Tibial nerve (tissue), 4 donors: ENCODE data around the gene C16orf54. TPM values are rescaled to one million over a fixed set of nuclear protein-coding genes. Genes with fewer than 3 reads are reported as not detected.
"Not testable (repeated sequence)": the region's sequence is repeated elsewhere in the genome, so short reads cannot be mapped to it uniquely, and the experiment has no call there.

ENCODE experiments used
- DNase-seq, 2 donors: peaks; one replicate each; pipeline ENCODE4 v3.0.0-alpha.2; 2019; ENCODE audit warnings: low spot score in 2 of 2
- H3K27ac ChIP-seq, 4 donors: fragments of 200-600 bp; sonication (generic) in 3 of 4; one replicate each; pipeline ENCODE4 v1.5.1; 2017 to 2019; ENCODE audit warnings: mild to moderate bottlenecking in 1 of 4
- H3K27me3 ChIP-seq, 2 donors: fragments of 200-600 bp; sonication (generic) in 1 of 2; one replicate each; pipeline versions ENCODE4 v1.5.1 to v1.6.0; 2017 to 2019
- H3K36me3 ChIP-seq, 3 donors: fragments of 200-600 bp; sonication (generic); one replicate each; pipeline ENCODE4 v1.5.1; 2018 to 2019
- H3K4me1 ChIP-seq, 4 donors: fragments of 200-600 bp; sonication (generic) in 3 of 4; one replicate each; pipeline ENCODE4 v1.5.1; 2017 to 2019
- H3K4me3 ChIP-seq, 4 donors: fragments of 200-600 bp; sonication (generic) in 3 of 4; one replicate each; pipeline ENCODE4 v1.5.1; 2017 to 2019; ENCODE audit warnings: mild to moderate bottlenecking in 1 of 4, moderate library complexity in 1 of 4
- H3K9me3 ChIP-seq, 4 donors: fragments of 200-600 bp; sonication (generic) in 3 of 4; one replicate each; pipeline ENCODE4 v1.5.1; 2017 to 2019
- CTCF ChIP-seq, 5 experiments: fragments of 200-600 bp in 3 of 5; fragments of 450-650 bp in 2 of 5; sonication (generic) in 3 of 5; IDR thresholded peaks; one replicate each; pipeline ENCODE4 v1.5.1; 2016 to 2019; ENCODE audit warnings: antibody characterized with exemption in 5 of 5, mild to moderate bottlenecking in 3 of 5, moderate library complexity in 2 of 5
- EP300 ChIP-seq, 2 donors: sonication (generic); formaldehyde crosslinking; IDR thresholded peaks; one replicate each; pipeline ENCODE4 v1.6.1; 2017; ENCODE audit warnings: antibody characterized with exemption in 2 of 2, mild to moderate bottlenecking in 1 of 2
- POLR2A ChIP-seq, 2 donors: fragments of 450-650 bp; IDR thresholded peaks; one replicate each; pipeline ENCODE4 v1.6.1; 2017; ENCODE audit warnings: antibody characterized with exemption in 2 of 2, mild to moderate bottlenecking in 2 of 2, moderate library complexity in 2 of 2
- WGBS, 2 donors: methylation state at CpG; one replicate each; pipeline ENCODE4 v1.1.5; 2018; 5-methylcytosine and 5-hydroxymethylcytosine counted together
- total RNA-seq, 4 donors: library from RNA; depleted of rRNA; stranded (reverse); fragments of >200 nt; gene quantifications; one replicate each; pipeline ENCODE4 v1.1.0, GENCODE V29; 2016

Gene C16orf54
- total RNA-seq, 4 donors from 2014 or later = 0.20 to 2.8 (median 0.61) TPM

GRCh38 chr16:29790183-29790948 is 44.6 kb upstream of the C16orf54 start, which contains the start of gene KIF22:
TSS of gene KIF22 (plus strand) at chr16:29790751. CDS start at chr16:29790760, 9 bp downstream.
- Histone ChIP-seq H3K27ac (peak within 1 kb of the TSS; percentile 61 to 89 (median 86)), H3K4me3 (peak within 1 kb of the TSS; percentile 61 to 84 (median 66)), H3K27me3 (no peaks in the 10 kb centered on the region), H3K36me3 (no peaks in the 10 kb centered on the region), H3K9me3 (no peaks in the 10 kb centered on the region), H3K4me1 (peaks cover 0 to 26% (median 13%) of the 10 kb centered on the region in 4 donors)
- 1% methylated on average over 49 to 67 of the region's 67 CpGs for WGBS, 2 donors
- DNase-seq = peak; percentile 99
- peak; percentile 77 to 94 (median 92) for TF ChIP-seq CTCF (IDR thresholded peaks at IDR 0.05)
- peak; percentile 92 to 98 for TF ChIP-seq EP300 (IDR thresholded peaks at IDR 0.05)
- peak; percentile 74 to 83 for TF ChIP-seq POLR2A (IDR thresholded peaks at IDR 0.05)

DNA sequence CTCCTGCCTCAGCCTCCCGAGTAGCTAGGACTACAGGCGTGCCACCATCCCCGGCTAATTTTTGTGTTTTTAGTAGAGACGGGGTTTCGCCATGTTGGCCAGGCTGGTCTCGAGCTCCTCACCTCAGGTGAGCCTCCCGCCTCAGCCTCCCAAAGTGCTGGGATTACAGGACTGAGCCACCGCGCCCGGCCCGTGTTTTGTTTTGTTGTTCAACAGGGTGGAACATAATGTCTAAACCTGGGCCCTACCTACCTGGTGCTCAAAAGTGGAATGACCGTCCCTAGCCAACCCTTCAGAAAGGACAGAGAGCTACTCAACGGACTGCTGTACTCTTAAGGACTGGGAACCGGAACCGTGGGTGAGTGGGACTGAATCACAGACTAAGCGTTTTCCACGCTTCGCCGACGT is 44.0 kb upstream of the C16orf54 start:
- Histone ChIP-seq H3K4me1 (peaks cover 0 to 32% (median 16%) of the 10 kb centered on the region in 4 donors), H3K4me3 (peak overlapping the region; percentile 49 to 84 (median 66)), H3K27me3 (no peaks in the 10 kb centered on the region), H3K36me3 (no peaks in the 10 kb centered on the region), H3K27ac (peak overlapping the region; percentile 61 to 89 (median 86)), H3K9me3 (no peaks in the 10 kb centered on the region)
- TF ChIP-seq CTCF (IDR thresholded peaks at IDR 0.05) = no peak
- no peak for TF ChIP-seq POLR2A (IDR thresholded peaks at IDR 0.05)
- no peak for TF ChIP-seq EP300 (IDR thresholded peaks at IDR 0.05)
- WGBS, 2 donors = 63 to 64% methylated on average over 20 of the region's 20 CpGs
- DNase-seq = no peak

GRCh38 chr16:29787155-29787554 is 41.4 kb upstream of the C16orf54 start:
- peaks cover 0 to 33% (median 17%) of the 10 kb centered on the region in 4 donors for H3K4me1 ChIP-seq
- not testable (repeated sequence) for H3K27me3 ChIP-seq, H3K9me3 ChIP-seq, H3K36me3 ChIP-seq, DNase-seq, H3K4me3 ChIP-seq, H3K27ac ChIP-seq
- WGBS, 2 donors = 73 to 74% methylated on average over 4 of the region's 4 CpGs

DNA sequence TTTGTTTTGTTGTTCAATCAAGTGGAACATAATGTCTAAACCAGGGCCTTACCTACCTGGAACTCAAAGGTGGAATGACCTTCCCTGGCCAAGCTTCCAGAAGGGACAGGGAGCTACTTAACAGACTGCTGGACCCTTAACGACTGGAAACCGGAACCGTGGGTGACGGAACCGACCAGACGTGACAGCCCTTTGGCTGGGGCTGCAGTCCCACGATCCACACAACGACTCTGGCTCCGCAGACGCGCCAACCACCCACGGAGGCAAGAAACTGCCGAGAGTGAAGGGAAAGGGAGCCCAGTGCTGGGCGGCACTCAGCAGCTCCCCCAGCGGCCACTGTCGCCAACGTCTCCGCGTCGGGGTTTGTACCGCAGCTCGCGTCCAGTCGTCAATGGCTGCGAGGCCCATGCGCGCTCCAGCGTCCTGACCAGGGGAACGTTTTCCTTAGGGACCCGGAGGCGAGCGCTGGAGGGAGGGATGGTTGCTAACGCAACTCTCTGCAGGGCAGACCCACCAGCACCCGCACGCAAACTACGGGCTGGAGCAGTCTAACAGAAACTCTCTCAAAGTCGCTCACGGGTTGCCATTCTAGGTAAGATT is 39.2 kb upstream of the C16orf54 start:
- DNase-seq = peak in 1 of 2 donors; percentile 42
- Histone ChIP-seq H3K36me3 (no peaks in the 10 kb centered on the region), H3K9me3 (no peaks in the 10 kb centered on the region), H3K4me3 (peak overlapping the region in 3 of 4 donors; percentile 33 to 42 (median 39)), H3K27me3 (peaks cover 0 to 2% of the 10 kb centered on the region in 2 donors), H3K4me1 (peaks cover 0 to 18% (median 9%) of the 10 kb centered on the region in 4 donors), H3K27ac (peak overlapping the region in 1 of 4 donors; percentile 28)
- WGBS, 2 donors = 9 to 10% methylated on average over 25 to 38 of the region's 38 CpGs
- TF ChIP-seq POLR2A (IDR thresholded peaks at IDR 0.05) (no peak), CTCF (IDR thresholded peaks at IDR 0.05) (peak; percentile 76 to 83 (median 79)), EP300 (IDR thresholded peaks at IDR 0.05) (no peak)

DNA sequence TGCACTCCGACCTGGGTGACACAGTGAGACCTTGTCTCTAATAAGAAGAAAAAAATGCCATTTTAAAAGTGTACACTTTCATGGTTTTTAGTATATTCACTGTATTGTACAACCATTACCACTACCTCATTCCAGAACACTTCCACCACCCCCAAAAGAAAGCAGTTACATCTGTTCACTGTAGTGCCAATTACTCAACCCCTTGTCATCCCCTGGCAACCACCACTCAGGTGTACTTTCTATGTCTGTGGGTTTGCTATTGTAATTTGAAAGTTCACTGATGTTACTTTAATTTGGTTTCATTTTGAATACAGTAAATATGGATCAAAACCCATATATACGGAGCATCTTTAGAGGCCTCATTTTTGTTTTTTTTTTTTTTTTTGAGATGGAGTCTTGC is 38.4 kb upstream of the C16orf54 start:
- Histone ChIP-seq H3K4me3 (no peak overlapping the region), H3K27ac (no peak overlapping the region), H3K27me3 (peaks cover 0 to 7% of the 10 kb centered on the region in 2 donors), H3K4me1 (peaks cover 0 to 12% (median 5%) of the 10 kb centered on the region in 4 donors), H3K9me3 (no peaks in the 10 kb centered on the region), H3K36me3 (no peaks in the 10 kb centered on the region)
- DNase-seq = no peak
- TF ChIP-seq POLR2A (IDR thresholded peaks at IDR 0.05) (no peak), CTCF (IDR thresholded peaks at IDR 0.05) (no peak), EP300 (IDR thresholded peaks at IDR 0.05) (no peak)
- 83 to 87% methylated on average over 2 of the region's 2 CpGs for whole genome bisulfite sequencing, 2 donors

DNA sequence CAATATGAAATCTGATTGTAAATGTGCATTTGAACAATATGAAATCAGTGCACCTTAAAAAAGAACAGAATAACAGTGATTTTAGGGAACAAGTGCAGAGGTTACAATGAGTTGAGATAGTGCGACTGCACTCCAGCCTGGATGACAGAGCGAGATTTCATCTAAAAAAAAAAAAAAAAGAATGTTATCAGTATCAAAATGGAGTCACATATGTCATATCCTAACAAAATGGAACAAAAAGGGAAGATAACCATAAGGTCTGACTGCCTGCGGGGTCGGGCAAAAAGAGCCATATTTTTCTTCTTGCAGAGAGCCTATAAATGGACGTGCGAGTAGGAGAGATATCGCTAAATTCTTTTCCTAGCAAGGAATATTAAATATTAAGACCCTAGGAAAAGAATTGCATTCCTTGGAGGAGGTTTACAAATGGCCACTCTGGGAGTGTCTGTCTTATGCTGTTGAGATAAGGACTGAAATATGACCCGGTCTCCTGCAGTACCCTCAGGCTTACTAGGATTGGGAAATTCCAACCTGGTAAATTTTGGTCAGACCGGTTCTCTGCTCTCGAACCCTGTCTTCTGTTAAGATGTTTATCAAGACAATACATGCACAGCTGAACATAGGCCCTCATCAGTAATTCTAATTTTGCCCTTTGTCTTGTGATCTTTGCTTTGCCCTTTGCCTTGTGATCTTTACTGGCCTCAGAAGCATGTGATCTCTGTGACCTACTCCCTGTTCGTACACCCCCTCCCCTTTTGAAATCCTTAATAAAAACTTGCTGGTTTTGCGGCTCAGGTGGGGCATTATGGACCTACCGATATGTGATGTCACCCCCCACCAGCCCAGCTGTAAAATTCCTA is 37.5 kb upstream of the C16orf54 start:
- not testable (repeated sequence) for H3K9me3 ChIP-seq, H3K27ac ChIP-seq, H3K4me3 ChIP-seq, H3K27me3 ChIP-seq, DNase-seq, H3K36me3 ChIP-seq
- 76% methylated on average over 13 of the region's 13 CpGs for WGBS, 2 donors
- H3K4me1 ChIP-seq = peaks cover 0 to 12% (median 5%) of the 10 kb centered on the region in 4 donors
